Endometrium (tissue), 2 donors: ENCODE measurements around the gene SIAH2.

ENCODE experiments used
- FAIRE-seq: peaks from 2 replicates; lab custom pipeline; 2012; peaks lifted over from hg19 to GRCh38; lab: Jason Lieb, UNC
- donor health status: control.
- donor health status: control.

SIAH2 gene

DNA sequence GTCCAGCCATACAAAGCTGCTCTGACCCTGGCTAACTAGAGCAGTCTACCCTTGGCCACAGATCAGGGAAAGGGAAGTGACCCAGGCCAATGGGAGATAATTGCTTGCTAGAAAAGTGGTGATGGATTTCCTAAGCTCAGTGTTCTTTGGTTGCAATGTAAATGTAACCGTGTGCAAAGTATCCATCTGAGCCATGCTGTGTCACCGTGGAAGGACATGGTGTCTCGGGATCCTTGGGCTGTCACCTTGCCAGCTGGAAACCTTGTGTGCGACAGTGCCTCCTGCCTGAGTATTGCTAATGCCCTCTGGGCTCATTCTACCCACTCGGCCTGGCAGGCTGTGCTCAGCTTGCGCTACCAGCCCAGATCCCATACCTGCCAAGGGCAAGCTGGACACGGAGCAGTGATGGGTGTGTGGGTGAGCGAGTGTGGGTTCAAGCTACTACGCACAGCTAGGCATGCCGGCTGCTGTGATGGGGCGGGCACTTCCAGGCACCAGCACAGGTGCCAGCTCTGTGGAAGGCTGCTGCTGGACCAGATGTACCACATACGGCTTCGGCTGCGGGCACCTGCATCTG, 10.7 kb upstream of the SIAH2 start:
- no peak for FAIRE-seq

DNA sequence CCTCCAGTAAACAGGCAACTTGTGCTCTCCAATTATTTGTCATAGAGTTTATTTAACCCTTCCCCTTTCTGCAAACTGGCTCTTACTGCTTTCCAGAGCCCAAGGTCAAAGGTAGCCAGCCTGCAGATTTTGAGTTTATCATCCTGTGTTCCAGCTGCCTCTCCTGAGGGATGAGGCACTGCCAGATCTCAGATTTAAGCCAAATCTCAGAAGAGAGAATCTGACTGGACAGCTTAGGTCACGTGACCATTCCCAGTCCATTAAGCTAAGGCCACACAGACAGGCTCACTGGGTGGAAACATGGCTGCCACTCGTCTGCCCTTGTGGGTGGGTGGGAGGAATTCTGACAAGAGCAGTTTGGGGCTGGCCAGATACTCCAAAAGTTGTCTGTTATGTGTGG, 8.6 kb upstream of the SIAH2 start:
- no peak for FAIRE-seq

DNA sequence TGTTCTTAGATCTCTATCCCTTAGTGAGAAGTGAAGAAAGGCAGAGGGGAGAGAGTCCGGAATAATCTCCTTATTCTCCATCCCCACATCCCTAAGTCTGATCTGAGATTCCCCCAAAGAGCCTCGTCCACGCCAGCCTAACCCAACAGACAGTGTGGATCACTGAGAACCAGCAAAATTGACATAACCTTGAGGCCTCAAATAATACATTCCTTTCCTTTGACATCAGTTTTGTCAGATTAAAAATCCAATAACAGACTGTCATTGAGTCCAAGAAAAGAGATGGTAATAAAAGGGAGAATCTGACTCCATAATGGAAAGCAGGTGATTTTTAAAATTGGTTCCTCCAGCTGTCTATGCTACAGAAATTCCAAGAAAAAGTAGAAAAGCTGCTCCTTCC, 7.7 kb upstream of the SIAH2 start:
- FAIRE-seq: no peak

DNA sequence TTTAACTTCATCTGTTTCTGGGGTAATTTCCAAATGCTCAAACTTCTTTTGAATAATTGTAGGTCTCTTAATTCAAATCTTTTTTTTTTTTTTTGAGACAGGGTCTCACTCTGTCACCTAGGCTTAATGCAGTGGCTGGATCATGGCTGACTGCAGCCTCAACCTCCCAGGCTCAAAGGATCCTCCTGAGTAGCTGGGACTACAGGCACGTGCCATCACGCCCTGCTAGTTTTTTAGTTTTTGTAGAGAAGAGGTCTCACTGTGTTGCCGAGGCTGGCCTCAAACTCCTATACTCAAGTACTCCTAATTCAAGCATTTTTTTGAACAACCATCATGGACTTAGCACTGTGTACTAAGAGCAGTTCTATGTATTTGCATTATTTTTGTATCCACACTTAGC, 3.8 kb upstream of the SIAH2 start:
- FAIRE-seq: no peak

DNA sequence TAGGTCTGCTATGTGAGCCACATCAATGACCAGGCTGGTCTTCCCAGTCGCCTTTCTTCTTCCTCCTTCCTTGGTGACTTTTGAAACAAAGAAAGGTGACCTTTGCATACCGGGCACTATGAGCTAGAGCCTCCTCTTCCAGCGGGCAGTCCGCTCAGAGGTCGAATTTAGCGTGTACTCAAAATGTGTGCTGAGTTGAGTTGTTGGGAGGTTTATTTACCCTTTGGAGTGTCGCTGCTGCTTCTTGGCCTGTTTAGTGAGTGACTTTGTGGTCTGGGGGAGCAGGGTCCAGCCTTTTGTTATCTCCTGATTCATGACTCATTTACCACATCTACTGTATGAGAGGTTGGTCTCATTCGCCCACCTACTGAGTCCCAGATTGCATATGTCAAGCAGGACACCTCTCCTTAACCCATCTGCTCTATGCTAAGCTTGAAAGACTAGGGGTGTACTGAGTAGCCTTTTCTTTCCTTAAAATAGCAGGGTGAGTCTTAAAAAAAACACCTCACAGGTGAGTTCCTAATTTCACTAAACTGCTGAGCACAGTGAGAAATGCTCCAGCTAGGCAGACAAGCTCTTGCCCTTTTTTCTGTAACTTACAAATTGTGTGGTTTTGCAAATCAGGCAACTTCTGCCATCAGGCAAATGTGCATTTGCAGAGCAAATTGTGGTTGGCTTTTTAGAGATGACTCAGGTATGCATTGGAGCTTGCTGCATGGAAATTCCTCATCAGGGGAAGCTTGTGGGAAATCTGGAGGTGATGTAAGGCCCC, 3.2 kb upstream of the SIAH2 start:
- no peak for FAIRE-seq

DNA sequence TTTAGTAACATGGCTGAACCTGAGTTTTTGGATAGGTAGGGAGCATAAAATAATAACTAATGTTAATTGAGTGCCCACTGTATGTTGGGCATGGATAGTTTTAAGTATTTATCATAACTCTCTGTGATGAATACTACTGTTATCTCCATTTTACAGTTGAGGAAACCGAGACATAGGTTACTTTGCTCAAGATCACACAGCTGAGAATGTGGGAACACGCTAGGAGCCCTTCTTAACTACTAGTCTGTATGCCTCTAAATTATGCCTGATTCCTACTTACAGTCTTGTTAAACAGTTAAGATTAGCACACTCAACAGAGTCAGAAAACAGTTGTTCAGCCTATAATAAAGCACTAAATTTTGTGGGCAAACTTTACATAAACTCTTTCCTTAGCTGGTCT, 2.0 kb upstream of the SIAH2 start:
- FAIRE-seq: no peak

DNA sequence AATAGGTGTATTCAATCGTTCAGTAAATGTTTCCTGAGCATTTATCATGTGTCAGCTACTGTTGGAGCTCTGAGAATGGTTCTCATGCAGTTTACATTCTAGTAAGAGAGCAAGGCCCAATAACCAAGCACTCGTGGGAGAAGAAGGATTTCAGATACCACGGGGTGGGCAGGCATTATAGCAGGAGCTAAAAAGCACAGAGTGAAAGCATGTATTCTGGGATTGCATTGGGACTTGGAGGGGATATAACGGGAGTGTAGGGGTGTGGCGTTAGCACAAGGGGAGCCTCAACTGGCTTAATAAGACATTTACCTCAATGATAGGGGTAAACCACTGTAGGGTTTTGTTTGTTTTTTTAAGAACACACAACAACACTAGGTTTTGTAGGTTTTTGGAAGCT, 1.6 kb upstream of the SIAH2 start:
- no peak for FAIRE-seq

DNA sequence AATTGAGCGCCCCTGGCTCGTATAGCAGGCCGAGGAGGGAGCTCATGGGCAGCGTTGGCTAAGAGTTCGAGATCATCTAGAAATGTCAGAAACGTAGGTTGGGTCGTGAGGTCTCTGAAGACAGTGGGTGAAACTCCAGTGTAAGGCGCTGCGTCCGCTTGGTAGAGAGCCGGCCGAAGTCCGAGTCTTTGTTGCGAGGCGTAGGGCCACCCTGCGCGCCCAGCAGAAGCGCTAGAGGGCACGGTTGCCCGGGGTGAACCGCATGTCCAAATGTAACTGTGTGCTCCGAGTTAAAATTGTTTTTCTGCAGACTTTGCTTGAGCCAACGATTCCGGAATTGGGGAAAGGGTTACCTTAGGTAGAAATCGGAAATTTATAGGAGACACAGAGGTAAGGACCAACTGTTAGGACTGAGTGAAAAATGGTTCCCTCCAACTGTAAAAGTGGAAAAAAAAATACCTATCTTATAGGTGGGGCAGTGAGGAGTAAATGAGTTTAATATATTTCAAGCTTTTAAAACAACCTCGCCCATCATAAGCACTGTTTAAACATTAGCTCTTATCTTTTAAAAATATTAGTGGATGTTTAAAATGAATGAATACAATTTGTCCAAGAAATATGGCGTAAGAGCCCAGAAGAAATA, 993 bp upstream of the SIAH2 start:
- FAIRE-seq: no peak

DNA sequence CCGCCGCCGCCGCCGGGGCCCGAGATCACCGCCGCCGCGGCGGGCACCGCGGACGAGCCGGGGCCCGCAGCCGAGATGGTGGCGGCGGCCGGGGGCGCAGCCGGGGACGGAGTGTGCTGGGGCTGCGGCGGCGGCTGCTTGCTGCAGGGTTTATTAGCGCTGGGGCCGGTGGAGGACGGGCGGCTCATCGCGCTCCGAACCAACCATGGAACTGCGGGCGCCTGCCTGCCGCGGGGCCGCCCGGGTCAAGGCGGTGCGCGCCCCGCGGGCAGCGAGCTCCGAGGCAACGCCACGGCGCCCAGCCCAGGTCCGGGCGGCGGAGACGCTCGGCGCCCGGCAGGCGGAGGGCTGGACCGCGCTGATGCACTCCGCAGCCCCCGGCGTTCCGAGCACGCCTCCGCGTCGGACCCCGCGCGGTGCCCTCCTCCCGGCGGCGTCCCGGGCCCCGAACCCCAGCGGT, 277 bp downstream of the SIAH2 start:
- FAIRE-seq: no peak

DNA sequence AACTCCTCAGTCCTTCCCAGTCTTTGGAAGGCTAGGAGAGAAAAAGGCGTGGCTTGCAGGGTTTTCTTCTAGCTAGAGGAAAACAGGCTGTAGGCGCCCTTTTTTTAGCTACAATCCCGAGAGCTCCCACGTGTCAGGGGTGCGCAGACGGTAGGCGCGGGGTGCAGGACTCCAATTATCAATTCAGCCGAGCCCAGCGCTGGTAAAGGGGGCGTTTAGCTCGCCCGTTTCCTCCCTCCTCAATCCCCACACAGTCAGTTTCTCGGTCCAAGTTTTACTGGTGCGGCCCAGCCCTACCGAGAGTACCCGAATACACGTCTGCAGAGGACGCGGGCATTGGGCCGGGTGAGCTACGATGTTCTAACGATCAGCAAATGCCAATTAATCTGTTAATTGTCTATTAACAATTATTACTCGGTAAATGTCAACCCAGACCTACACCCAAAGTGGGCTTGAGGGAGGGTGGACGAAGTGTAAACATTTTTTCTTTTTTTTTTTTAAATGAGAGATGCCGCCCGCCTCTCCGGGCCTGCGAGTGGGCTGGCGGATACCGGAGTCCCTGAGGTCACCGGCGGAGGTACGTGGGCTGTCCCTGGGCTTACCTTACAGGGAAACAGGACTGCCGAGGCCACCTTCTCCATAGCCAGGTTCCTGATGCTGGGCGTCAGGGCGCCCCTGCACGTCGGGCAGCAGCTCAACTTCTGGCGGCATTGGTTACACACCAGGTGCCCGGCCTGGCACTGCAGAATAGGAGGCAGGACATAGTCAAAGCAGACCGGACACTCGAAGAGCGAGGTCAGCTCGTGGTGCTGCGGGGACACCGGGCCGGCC, 923 bp downstream of the SIAH2 start:
- no peak for FAIRE-seq

DNA sequence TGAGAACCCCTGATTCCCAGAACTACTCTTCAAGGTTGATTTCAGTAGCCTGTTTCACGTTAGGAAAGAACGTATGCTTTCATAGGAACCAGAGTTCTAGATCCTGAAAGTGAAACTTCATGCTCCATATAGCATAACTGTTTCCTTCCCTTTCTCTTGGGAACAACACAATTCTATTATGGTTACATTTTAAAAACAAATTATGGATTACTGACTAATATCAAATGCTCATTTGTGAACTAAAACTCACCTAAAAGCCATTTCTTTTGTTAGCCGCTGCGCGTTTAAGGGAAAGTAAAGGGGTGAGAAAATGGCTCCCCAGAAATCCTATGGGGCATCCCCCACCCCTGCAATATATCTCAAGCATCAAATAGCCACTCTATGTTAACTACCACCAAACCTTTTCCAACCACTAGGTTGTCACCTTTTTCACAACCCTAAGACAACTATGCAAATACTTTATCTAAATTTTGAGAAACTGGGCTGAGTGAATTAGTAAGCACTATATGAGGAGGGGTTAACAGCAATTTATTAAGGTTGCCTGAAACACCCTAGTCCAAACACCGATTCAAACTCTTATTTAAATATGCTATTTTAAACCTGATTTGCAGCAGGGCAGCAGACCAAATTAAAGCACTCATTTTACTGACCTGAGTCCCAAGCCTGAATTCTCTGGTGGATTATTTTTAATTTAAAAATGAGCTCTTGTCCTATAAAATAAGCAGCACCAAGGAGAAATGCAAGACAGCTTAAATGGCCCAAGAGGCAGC, 2.4 kb downstream of the SIAH2 start:
- FAIRE-seq: no peak

DNA sequence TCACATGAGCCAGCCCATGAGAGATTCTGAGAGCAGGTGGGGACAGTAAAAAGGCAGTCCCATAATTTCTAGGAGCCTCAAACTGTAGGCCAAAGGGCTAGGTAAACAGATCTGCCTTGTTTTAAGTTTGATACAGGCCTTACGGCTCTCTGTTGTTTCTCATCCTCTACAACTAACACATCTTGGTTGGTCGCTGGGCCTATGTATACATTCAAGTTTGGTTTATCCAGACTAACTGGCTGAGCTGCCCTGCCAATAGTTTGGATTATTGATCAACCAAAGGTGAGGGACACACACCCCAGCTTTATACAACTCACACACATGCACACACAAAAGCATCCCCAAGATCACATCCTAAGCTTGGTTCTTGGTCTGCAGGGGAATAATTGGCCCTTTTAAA, 3.0 kb downstream of the SIAH2 start:
- FAIRE-seq: no peak

DNA sequence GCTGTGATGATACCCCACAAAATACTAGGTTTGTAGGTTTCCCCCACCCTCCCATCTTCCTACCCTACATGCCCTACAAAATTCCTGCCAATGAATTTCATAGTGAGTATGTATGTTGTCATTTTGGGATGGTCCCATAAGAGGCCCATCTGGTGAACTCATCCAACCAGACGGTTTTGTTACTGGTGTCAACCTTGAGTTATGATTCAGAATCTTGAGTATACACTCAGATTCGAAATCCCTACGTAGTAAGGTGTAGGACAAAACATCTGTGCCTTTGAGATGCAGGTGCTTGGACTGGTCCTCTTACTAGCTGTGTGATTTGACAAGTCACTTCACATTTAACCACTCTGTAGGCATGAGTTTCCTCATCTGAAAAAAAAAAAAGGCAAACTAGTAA, 3.6 kb downstream of the SIAH2 start:
- no peak for FAIRE-seq

DNA sequence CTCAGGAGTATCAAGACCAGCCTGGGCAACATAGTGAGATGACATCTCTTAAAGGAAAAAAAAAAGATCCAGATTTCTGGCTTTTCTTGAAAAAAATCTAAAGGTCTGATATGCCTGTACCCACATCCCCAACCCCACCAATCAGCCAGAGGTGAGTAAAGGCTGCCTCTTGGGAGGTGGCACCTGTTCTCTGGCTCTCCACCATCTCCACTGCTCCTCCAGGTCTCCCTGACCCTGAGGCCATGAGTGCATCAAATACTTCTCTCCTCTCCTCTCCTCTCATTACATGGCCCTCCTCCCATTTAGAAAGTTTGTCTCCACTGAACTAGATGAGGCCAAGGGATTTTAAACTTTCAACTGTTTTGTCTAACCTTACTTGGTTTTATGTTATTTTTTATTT, 5.2 kb downstream of the SIAH2 start:
- no peak for FAIRE-seq

DNA sequence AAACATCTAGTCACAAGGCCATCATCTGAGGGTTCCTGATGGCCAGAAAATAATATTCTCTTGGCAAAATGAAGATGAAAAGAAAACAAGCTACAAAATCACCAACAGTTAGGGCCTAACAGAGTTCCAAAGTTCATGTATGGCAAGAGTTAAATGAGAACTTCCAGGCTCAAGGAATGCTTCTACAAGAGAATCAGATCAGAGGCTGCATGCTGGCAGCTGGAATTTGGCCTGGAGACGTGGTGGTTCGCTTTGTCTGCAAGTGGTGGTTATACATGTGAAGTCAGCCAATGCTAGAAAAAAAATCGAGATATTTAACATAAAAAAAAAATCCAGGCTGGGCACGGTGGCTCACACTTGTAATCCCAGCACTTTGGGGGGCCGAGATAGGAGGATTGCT, 5.6 kb downstream of the SIAH2 start:
- no peak for FAIRE-seq

DNA sequence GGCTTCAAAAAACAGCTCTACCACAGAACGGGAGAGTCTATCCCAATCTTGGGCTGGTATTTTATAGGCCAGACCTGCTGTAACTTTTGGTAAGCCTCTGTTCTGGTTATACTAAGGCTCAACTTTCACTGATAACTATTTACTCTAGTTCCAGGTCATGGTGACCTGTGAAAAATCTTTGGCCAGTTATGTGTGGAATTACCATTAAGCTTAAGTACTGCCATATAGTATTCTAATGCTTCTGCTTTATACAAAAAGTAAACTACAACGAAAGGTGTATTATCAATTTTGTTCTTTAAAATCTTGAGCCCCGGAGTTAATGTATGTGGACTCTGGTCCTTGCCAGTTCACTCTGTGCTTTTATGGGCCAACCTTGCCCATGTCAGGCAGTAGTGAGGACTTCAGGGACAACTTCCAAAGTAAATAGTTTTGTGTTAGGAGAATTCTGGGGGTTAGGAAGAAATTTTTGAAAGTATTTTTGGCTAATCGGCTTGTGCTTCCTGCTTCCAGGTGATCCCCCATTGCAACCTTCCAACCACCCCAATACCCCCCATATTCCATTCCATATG, 6.4 kb downstream of the SIAH2 start:
- FAIRE-seq: no peak

DNA sequence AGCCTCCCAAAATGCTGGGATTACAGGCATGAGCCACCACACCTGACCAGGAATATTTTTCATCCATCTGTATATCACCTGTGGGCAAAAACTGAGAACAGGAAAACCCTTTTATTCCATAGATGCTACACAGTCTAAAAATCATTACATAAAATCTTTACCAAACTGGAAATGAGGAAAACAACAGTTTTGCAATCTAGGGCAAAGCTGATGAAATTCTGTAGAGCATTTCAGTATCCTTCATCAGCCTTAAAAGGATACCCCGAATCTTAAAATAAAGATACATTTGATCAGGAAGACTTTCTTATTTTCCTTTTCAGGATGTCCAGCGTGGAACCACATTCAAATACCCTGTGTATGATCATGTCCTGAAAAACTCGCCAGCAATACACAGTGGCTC, 7.1 kb downstream of the SIAH2 start:
- FAIRE-seq: no peak

DNA sequence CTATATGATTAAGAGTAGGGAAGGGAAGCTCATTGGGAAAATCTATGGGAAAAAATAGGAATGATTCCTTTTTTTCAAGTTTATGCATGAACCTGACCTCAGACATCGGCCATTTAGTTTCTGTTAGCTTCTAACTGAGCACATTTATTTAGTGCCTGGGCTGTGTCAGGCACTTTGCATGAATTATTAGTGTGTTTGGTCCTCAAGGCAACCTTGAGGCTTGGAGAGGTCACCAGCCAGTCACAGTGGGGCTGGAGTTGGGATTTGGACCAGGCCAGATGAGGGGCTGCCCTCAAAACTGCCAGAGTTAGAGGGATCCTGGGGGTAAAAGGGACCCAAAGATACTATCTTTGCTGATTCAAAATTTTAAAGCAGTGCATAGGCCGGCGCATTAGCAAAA, 8.1 kb downstream of the SIAH2 start:
- FAIRE-seq: no peak

DNA sequence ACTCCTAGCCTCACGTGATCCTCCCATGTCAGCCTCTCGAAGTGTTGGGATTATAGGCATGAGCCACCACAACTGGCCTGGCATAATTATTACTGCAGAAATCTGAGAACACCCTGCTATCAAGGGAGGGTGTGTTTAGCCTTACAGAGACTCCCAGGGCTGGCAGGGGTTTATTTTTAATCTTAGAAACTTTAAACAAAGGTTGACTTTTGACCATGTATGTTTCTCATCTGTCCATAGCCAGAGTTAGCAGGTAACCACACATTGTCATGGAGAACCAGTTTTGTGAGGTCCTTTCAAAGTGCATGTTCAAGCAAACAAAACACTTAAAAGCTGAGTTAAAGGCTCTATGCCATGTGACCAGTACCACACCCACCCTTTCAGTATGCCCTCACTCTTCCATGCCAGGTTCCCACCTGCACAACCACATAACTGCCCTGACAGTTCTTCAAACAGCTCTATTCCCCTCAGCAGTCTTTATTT, 11.1 kb downstream of the SIAH2 start:
- FAIRE-seq: no peak

DNA sequence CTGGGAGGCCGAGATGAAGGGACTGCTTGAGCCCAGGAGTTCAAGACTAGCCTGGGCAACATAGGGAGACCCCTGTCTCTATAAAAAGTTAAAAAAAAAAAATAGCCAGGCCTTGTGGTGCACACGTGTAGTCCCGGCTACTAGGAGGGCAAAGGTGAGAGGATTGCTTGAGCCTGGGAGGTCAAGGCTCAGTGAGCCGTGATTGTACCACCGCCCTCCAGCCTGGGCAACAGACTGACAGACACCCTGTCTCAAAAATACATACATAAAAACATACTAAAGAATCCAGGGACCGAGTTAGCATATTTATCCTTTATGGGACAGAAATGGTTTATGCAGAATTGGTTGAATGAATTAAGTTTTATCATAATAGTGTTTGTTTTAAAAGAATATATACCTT, 13.7 kb downstream of the SIAH2 start:
- FAIRE-seq: no peak

DNA sequence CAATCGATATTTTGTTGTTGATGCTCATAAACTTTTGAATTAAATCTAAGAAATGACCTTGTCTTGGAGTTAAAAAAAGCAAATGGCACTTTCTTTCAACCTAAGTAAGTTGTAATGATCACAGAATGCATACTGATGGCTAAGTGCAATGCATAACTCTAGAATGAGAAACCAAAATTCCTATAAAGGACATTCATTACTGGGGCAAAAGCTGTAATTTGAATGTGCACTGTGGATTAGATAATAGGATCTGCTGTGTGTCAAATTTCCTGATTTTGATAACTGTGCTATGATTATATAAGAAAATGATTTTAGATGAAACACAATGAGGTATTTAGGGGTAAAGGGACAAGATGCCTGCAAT, 14.3 kb downstream of the SIAH2 start:
- no peak for FAIRE-seq
